ENCODE data around the gene LGALS1.
"Not testable (repeated sequence)": the region's sequence is repeated elsewhere in the genome, so short reads cannot be mapped to it uniquely, and the experiment has no call there.

Gene LGALS1

DNA sequence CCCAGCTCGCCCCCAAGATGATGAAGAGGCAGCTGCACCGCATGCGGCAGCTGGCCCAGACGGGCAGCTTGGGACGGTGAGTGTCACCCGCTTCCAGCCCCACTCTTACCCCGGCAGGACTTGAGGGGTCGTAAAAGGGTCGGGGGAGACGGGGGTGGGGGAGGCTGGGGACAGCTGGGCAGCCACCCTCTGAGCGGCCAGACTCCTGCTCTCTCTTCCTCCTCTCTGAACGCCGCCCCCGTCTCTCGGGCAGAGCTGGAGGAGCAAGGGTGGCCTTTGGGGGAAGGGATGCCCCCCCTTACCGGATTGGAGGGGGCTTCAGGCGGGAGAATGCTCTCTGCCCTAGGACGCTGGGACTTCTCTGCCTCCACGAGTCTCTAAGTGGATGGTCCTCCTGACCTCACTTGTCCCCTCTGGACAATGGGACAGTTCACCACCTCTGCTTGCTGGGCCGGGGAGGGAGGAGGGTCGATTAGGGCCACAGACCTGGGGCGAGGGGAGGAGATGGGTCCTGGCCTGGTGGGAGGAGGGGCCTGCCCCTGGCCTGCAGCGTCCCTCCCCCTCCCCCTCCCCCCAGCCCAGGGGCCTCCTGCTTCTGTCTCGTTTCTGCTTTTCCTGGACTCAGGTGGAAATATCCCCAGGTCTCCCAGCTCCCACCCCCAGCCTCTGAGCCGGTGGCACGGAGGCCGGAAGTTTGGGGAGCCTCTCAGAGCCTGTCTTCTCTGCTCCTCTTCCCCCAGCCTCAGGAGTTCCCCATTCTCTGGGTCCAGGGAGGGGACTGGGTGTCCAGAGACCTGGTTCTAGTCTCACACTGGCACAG is 35.5 kb upstream of the LGALS1 start:
- DNase-seq: no peak

DNA sequence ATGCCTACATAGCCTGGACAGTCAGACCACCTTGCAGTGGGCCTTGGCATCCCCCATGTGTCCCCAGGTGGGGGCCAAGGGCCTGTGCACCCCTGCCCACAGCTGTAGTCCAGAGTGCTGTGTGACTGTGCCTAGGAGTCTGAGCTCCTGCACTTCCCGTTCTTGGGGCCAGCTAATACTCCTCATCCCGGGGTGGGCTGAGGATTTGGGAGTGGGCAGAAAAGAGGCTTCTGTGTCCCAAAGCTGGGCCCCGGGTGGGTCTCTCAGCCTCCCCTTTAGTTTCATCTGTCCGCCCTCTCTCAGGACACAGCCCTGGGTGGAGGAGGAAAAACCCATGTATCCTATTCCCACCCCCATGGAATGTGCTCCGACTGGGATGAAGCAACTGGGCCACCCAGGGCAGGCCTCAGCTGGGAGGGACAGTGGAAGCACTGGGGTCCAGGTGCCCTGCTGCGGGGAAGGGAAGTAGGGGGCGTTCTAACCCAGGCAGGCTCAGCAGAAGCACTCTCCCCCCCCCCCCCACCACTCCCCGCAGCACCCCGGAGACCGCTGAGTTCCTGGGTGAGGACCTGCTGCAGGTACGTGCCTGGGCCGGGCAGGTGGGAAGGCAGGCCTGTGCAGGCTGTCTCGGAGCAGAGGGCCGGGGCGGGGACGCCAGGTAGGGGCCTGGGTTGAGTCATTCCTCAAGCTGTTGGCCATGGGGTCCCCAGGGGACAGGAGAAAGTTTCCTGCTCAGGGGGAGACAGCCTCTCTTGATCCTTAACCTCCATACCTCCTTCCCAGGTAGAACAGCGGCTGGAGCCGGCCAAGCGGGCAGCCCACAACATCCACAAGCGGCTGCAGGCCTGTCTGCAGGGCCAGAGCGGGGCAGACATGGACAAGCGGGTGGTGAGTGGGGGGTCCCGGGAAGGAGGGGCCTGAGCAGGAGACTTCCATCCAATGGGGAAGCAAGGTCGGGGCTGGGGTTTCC is 34.6 kb upstream of the LGALS1 start:
- DNase-seq: no peak

DNA sequence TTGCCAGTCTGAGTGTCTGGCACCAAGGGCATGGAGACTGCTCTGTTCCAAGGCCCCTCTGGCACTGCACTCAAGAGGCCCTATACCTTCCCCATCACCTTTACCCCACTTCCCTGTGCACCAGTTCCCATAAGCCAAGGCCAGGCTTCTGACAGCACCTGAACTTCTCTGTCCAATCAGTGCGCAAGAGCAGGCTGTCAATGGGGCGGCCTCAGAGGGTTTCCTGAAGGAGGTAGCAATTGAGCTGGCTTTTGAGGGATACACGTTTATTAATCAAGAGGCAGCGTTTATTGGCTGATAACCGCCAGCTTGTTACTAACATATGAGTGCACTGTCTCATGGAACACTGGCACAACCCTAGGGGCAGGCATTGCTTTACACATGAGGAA is 33.9 kb upstream of the LGALS1 start:
- DNase-seq: no peak

DNA sequence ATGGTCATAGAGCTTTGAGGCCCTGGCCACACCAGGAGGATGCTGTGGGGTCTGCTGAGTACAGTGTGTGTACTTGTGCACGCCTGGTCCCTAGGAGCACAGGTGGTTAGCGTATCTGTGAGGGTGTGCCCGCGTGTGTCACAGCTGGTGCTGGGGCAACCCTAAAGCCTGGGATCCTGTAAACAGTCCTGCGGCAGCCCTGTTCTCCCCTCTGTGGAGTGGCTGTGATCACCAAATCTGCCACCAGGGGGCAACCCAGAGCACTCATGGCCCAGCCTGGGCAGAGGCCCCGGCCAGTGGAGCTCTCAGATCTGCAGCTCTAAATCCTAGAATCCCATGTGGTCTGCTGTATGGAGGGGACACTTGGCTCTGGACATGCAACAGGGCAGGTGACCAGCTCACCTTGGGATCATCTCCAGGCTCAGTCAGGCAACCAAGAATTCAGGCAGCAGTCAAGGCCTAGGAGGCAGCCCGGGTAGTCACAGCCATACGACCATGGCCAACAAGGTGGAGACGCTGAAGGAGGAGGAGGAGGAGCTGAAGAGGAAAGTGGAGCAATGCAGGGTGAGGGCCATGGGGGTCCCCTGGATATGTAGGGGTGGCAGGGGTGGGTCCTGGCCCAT is 32.1 kb upstream of the LGALS1 start:
- DNase-seq: peak; percentile 24

DNA sequence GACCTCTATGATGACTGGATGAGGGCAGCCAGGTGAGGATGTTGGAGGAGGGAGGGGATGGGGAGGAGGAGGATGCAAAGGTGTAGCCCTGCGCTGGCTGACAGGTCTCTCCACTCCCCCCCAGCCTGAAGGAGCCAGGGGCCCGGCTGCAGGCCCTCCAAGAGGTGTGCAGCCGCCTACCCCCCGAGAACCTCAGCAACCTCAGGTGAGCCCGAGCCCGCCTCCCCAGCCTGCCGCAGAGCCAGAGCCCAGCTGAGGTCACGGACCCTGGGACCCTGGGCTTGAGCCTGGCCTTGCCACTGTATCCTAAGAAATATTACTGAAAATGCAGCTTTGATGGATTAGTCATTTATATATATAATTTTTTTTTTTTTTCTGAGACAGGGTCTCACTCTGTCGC is 28.1 kb upstream of the LGALS1 start:
- DNase-seq: no peak

DNA sequence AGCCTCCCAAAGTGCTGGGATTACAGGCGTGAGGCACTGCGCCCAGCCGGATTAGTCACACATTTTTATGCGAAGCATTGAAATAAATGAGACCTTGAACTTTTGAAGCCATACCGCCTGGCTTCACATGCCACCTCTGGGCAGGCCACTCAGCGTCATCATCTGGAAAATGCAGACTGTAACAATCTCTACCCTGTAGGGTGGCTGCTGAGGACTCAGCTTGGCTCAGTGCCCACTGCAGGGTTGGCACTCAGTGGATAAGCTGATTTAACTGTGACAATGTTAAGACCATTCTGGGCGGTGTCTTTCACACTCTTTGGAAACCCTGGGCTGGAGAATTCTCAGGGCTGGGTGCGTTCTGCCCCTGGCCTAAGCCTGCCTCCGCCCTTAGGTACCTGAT is 27.5 kb upstream of the LGALS1 start:
- no peak for DNase-seq

DNA sequence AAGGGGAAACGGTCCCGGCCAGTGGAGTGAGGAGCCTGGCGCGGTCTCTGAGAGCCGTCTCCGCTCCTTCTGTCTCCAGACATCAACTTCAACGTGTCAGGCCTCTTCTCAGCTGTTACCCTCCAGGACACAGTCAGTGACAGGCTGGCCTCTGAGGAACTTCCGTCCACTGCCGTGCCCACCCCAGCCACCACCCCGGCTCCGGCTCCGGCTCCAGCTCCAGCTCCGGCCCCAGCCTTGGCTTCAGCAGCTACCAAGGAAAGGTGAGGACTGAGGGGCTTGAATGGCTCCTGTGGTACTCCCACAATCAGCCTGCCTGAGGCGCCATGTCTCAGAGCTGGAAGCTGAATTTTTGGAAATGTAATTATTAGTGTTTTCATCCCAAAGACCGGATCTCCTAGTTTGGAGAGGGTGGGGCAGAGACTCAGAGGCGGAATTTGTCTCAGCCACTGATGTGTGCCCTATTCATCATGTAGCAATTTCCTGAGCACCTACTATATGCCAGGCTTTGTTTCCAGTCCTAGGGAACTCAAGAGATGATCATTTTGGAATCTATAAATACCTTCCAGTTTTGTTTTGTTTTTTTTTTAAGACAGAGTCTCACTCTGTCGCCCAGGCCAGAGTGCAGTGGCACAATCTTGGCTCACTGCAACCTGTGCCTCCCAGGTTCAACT is 24.8 kb upstream of the LGALS1 start:
- DNase-seq: no peak

DNA sequence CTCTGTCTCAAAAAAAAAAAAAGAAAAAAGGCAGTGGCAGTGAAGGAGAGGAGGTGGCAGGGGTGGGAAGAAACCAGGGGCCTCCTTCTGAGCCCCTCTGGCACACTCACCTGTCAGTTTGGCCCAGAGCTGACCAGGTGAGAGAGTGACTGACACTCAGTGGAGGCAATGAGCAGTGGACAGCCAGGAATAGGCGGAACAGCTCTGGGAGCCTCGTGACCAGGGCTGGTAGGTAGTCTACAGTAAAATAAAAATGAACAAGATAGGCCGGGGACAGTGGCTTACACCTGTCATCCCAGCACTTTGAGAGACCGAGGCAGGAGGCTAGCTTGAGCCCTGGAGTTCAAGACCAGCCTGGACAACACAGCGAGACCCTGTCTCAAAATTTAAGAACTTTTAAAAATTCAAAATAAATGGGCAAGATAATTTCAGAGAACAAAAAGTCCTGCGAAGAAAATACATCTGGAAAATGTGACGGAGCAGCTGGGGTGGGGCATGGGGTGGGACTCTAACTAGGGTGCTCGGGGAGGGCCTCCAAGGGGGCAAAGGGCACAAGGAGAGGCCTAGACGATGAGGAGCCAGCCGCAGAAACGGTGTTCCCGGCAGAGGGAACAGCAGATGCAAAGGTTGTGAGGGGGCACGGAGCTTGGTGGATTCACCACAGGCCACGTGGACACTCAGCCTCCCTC is 20.7 kb upstream of the LGALS1 start:
- no peak for DNase-seq

DNA sequence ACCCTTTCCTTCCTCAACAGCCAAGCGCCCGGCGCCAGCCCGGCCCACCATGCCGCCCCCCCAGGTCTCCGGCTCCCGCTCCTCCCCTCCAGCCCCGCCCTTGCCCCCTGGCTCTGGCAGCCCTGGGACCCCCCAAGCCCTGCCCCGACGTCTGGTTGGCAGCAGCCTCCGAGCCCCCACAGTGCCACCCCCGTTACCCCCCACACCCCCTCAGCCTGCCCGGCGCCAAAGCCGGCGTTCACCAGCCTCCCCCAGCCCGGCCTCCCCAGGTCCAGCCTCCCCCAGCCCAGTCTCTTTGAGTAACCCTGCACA is 20.2 kb upstream of the LGALS1 start:
- no peak for DNase-seq

DNA sequence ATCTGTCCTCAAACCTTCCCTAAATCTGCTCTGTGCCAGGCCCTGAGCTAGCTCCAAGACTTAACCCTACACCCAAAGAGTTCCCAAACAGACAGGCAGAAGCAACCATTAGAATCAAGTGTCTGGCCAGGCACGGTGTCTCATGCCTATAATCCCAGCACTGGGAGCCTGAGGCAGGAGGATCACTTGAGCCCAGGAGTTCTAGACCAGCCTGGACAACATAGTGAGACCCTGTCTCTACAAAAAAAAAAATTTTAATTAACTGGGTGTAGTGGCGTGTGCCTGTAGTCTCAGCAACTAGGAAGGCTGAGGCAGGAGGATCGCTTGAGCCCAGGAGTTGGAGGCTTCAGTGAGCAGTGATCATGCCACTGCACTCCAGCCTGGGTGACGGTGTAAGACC is 18.9 kb upstream of the LGALS1 start:
- DNase-seq: not testable (repeated sequence)

DNA sequence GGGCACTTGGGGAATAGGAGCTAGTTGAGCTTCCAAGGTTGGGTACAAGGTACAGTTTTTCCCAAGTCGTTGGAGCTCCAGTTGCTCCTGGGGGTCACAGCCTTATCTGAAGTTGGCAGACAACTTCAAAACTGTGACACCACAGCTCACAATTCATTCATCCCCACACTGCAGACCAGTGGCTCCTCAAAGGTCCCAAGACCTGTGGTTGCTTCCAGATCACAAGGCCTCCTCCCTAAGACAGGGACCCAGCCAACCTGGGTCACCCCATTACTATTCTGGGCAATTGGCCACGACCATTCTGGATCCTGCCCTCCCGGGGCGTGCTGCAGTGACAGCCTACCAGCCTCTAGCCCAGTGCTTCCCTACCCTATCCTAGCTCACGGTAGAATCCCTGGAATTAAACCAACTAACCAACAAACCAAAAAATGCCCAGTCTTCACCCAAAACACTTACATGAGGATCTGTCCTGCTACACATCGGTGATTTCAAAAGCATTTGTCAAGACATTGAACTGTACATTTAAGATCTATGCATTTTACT is 17.8 kb upstream of the LGALS1 start:
- peak; percentile 53 for DNase-seq

DNA sequence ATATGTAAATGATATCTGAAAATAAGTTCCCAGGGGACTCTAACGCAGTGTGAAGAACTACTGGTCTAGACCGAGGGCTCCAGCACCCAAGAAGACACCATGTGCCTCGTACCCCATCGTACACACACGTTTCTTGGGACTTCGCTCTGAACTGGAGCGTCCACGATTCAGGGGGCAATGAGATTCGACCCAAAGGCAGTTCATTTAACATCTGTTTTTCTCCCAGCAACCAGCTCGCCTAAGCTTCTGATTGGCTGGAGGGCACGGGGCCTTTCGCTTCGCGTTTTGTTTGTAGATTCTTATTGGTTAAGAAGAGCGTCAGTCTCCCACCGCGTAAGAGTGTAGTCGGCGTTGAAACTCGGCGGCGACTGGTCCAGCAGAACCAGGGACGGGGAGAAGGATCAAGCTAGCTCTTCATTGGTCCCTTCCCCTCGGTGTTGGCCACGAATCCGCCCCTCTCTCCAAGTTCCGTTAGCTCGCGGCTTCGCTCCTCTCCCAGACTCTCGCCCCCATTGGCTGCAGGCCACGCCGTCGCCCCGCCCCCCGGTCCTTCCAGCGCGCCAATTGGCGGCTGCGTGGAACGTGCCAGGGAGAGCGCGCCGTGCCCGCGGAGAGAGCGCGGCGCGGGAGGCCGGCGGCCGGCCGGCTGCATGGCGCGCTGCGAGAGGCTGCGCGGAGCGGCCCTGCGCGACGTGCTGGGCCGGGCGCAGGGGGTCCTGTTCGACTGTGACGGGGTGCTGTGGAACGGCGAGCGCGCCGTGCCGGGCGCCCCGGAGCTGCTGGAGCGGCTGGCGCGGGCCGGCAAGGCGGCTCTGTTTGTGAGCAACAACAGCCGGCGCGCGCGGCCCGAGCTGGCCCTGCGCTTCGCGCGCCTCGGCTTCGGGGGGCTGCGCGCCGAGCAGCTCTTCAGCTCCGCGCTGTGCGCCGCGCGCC is 17.0 kb upstream of the LGALS1 start, which contains the start of gene PDXP:
PDXP (plus strand) TSS at position 591 of the 933 bp plus-strand sequence; CDS start at position 651, 60 bp downstream.
- DNase-seq: peak; percentile 98

DNA sequence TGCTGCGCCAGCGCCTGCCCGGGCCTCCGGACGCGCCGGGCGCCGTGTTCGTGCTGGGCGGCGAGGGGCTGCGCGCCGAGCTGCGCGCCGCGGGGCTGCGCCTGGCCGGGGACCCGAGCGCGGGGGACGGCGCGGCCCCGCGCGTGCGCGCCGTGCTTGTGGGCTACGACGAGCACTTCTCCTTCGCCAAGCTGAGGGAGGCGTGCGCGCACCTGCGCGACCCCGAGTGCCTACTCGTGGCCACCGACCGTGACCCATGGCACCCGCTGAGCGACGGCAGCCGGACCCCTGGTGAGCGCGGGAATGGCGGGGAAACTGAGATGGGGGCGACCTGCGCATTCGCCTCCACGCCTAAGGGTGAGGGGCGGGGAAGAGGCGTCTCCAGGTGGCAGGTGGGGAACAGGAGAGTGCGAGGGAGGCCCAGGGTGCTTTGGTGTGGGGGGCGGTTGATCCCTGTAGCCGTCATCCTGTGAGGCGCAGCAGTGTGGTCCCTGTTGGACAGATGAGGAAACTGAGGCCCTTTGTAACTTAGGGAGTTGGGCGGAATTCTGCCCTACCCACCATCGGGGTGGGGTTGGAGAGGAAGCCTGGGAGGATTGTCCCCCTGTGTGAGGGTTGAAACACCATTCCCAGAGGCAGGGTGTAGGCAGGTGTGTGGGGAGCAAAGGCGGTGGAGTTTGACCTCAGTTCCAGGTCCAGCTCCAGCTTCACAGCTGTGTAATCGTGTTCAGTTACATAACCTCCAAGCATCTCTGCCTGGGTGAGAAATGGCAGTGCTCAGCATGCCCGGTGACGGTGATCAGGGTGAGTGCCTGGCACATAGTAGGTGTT is 16.2 kb upstream of the LGALS1 start:
- no peak for DNase-seq

DNA sequence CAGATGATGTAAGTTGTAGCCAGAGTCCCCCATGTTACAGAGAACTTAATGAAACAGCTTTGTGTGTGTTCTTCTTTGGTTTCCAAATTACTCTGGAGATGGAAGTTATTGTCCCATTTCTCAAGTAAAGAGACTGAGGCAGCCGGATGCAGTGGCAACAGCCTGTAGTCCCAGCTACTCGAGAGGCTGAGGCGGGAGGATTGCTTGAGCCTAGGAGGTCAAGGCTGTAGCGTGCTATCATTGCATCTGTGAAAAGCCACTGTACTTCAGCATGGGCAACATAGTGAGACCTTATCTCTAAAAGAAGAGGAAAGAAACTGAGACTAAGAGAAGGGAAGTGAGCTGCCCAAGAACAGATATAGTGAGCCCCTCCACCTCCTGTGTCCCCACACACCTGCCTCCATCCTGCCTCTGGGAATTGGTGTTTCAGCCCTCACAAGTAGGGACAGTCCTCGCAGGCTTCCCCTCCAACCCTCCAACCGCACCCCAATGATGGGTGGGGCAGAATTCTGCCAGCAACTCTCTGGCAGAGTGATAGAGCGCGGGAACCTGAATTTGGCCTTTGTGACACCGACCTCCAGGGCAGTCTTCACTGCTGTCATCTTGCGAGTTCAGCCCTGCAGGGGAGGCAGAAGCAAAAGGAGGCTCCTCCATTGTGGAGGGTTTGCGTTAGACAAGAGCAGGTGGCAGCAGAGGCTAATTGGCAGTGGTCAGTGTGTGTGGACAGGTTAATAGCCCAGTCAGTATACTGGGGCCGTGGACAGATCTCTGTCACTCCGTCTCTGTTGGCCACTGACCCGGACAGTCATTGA is 15.3 kb upstream of the LGALS1 start:
- no peak for DNase-seq

DNA sequence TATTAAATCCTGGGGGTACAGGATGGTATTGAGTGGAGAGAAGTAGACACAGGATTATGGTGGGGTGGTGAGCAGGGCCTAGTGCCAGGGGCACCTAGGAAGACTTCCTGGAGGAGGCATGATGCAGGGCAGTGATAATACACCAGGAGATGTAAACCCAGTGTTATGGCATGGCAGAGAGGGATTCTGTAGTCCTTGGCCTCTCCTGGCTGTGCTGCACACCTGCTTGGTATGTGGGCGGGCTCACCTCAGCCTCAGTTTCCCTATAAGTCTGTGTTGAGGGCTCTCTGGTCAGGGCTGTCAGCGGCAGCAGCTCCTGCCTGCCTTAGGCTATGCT is 14.8 kb upstream of the LGALS1 start:
- DNase-seq: no peak

DNA sequence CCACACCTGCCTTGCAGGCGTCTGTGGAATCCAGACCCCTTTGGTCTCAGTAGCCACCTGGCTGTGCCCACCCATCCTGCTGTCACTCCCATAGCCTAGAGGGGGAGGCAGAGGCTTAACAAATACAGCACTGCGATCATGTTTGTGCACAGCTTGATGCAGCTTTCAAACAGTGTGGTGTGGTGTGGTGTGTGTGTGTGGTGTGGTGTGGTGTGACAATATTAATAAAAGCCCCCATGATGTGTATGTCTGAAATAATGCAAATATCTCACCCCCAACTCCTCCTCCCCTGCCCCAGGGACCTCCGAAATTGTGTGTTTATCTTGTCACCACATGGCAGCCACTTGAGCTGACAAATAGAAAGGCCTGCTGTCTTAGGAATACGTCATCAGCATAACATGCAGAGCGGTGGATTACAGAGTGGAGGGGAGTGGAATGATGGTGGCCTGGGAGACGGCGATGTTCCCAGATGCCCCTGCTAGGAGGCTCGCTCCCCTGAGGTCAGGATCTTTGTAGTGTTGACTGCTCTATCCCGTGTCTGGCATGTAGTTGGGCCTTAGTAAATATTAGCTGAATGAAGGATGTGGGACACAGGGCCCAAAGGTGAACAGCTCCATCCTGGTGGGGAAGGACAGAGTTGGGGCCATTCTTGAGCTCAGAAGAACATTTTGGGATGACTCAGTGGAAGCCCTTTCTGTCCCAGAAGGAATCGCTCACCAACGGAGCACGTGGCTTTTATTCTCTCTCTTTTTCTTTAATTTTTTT is 14.1 kb upstream of the LGALS1 start:
- peak; percentile 53 for DNase-seq

DNA sequence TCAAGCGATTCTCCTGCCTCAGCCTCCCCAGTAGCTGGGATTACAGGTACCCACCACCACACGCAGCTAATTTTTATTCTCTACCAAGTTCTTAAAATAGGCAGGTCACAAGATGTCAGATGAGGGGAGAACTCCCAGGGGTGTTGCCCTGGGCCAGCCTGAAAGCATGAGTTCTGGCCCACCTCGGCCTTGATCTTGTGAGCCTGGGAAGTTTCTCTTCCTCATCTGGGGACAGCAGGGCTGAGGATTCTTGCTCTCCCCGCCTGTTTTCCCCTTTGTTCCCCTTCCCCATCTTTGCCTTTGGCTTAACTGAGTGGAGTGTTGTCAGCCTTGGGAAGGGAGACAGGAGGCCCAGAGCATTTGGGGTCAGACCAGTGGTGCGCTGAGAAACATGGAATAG is 13.4 kb upstream of the LGALS1 start:
- DNase-seq: no peak

DNA sequence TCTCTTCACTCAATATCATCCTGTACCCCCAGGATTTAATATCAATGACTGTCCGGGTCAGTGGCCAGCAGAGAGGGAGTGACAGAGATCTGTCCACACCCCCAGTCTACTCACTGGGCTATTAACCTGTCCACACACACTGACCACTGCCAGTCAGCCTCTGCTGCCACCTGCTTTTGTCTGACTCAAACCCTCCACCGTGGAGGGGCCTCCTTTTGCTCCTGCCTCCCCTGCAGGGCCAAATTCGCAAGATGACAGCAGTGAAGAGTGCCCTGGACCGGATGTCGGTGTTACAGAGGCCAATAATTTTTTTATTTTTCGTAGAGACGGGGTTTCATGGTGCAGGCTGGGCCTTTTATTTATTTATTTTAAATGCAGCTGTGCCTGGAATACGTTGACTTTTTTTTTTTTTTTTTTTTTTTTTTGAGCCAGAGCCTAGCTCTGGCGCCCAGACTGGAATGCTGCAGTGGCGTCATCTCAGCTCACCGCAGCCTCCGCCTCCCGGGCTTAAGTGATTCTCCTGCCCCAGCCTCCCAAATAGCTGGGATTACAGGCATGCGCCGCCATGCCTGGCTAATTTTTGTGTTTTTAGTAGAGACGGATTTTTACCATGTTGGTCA is 11.8 kb upstream of the LGALS1 start:
- no peak for DNase-seq

Measured in NCI-H1694 treated with DMSO at 0.1 percent for 48 hours (cell line).